Ovary (tissue), 3 donors: ENCODE data around the gene SEMA6A.

Experiments
- CTCF ChIP-seq, 3 donors: fragments of 450-650 bp in 2 of 3; fragments of 200-600 bp in 1 of 3; IDR thresholded peaks; one replicate each; pipeline versions ENCODE4 v1.5.1 to v1.8.0; 2016 to 2022; ENCODE audit warnings: antibody characterized with exemption in 3 of 3, mild to moderate bottlenecking in 1 of 3
- EP300 ChIP-seq: sonication (generic); formaldehyde crosslinking; IDR thresholded peaks from one replicate; pipeline ENCODE4 v1.6.1; 2017; ENCODE audit warnings: antibody characterized with exemption
- POLR2A ChIP-seq: fragments of 450-650 bp; IDR thresholded peaks from one replicate; pipeline ENCODE4 v1.6.1; 2017; ENCODE audit warnings: antibody characterized with exemption, mild to moderate bottlenecking, moderate library complexity
- donor health status: DM: no; HTN: no; CAD: no.

- TF ChIP-seq POLR2A (no peak), CTCF (IDR thresholded peaks at IDR 0.05) (no peak), EP300 (no peak)
These were observed 30.2 kb upstream of the SEMA6A start for GRCh38 chr5:116604805-116605204.
